OCI-LY3 (cell line): ENCODE results near the gene SND1.

Source experiments
- H2AFZ ChIP-seq: fragments of 200-600, 300-600 bp; shearing (Covaris generic); 2 replicates; pipeline ENCODE4 v1.6.0; 2014; ENCODE audit warnings: antibody characterized with exemption, low read depth, low read length
- H3K27ac ChIP-seq: fragments of 200-600, 300-600 bp; sonication (generic); 2 replicates; pipeline ENCODE4 v1.5.1; 2014; ENCODE audit warnings: mild to moderate bottlenecking, low read length, moderate library complexity, mixed read lengths
- H3K27me3 ChIP-seq: fragments of 200-600, 300-600 bp; sonication (generic); 2 replicates; pipeline ENCODE4 v1.6.1; 2014; ENCODE audit warnings: low read depth, low read length, mixed read lengths
- H3K36me3 ChIP-seq: fragments of 200-600, 300-600 bp; sonication (generic); replicated peaks from 2 replicates; pipeline ENCODE3; 2014; ENCODE audit warnings: low read depth, low read length, mixed read lengths
- H3K4me1 ChIP-seq: fragments of 300-600, 200-600 bp; sonication (generic); 2 replicates; pipeline ENCODE4 v1.6.1; 2014; ENCODE audit warnings: low read length, mixed read lengths
- H3K4me2 ChIP-seq: fragments of 200-600, 300-600 bp; sonication (generic); 2 replicates; pipeline ENCODE4 v1.6.1; 2014; ENCODE audit warnings: low read length, mixed read lengths
- H3K4me3 ChIP-seq: fragments of 300-600, 200-600 bp; sonication (generic); 2 replicates; pipeline ENCODE4 v1.5.1; 2014; ENCODE audit warnings: antibody characterized with exemption, mild to moderate bottlenecking, low read length, moderate library complexity
- H3K79me2 ChIP-seq: fragments of 300-600, 200-600 bp; shearing (Covaris generic); 2 replicates; pipeline ENCODE4 v1.6.1; 2014; ENCODE audit warnings: mild to moderate bottlenecking, low read length, mixed read lengths
- H3K9ac ChIP-seq: fragments of 300-600, 200-600 bp; shearing (Covaris generic); 2 replicates; pipeline ENCODE4 v1.6.0; 2014; ENCODE audit warnings: mild to moderate bottlenecking, low read length, moderate library complexity
- H3K9me3 ChIP-seq: fragments of 200-600, 300-600 bp; shearing (Covaris generic); 2 replicates; pipeline ENCODE4 v1.6.1; 2014; ENCODE audit warnings: low read length, mixed read lengths; ENCODE audit not compliant: insufficient read depth
- H4K20me1 ChIP-seq: fragments of 200-600, 300-600 bp; sonication (generic); 2 replicates; pipeline ENCODE4 v1.6.1; 2016; ENCODE audit warnings: low read length, mixed read lengths; ENCODE audit not compliant: insufficient read depth
- EZH2phosphoT487 ChIP-seq: fragments of 200-600 bp; shearing (Covaris generic); IDR thresholded peaks from 2 replicates; pipeline ENCODE4 v1.6.1; 2018; ENCODE audit warnings: antibody characterized with exemption, mixed run types, low read depth
- TF ChIP-seq, protein P1 (sequence below): fragments of 200-600, 300-600 bp; sonication (generic); IDR thresholded peaks from 2 replicates; pipeline ENCODE4 v1.5.1; 2014; ENCODE audit warnings: antibody characterized with exemption, low read length, low read depth

The SND1 gene

DNA sequence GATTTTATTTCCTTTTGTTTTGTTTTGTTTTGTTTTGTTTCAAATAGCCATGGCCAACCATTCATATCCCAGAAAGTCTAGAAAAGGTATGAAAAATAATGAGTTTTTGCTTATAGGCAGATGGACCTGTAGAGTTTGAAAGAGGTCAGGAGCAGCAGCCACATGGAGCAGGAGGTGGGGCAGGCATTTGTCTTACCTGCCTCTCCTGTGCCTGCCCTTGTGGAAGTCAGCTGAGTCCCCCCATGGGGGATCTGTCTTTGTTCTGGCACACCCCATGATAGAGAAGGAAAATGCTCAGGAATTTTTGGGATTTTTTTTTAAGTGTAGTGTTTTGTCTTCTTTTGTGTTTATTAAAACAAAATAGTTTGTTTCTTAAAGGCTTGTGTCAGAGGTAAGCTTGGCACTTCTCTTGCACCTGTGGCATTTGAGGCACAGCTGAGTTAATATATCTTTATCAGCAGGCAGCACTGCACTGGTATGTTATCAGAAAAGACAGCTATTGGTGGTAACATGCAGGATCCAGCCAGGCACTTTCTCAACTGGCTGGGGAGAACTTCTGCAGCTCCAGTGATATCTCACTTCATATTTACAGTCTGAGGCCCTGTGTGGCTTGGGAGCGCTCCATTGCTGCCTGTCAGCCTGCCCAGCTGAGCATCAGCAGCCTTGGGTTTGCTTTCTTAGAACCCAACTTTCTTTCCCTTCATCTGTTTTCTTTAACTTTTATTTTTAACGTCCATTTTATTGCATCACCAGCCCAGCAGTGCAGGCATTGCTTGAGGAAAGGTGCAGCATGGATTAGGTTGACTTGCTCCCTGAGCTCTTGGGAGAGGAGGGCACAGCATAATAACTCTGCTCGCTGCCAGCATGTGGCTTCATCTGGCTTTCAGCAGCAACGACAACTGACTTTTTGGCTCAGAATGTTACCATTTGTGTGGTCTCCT lies 334.9 kb downstream of the SND1 start:
- H3K36me3 ChIP-seq: peaks cover 23% of the 10 kb centered on the region
- no peaks in the 10 kb centered on the region for H3K9me3 ChIP-seq
- H4K20me1 ChIP-seq: peaks cover 21% of the 10 kb centered on the region
- H3K4me3 ChIP-seq: no peak overlapping the region
- H3K27ac ChIP-seq: no peak overlapping the region
- H3K79me2 ChIP-seq: 0 out of 2 replicates have a peak, but pooled peaks cover 24% of the 10 kb centered on the region
- no peak overlapping the region for H3K4me2 ChIP-seq
- H3K9ac ChIP-seq: no peak overlapping the region
- TF ChIP-seq, protein P1, sequence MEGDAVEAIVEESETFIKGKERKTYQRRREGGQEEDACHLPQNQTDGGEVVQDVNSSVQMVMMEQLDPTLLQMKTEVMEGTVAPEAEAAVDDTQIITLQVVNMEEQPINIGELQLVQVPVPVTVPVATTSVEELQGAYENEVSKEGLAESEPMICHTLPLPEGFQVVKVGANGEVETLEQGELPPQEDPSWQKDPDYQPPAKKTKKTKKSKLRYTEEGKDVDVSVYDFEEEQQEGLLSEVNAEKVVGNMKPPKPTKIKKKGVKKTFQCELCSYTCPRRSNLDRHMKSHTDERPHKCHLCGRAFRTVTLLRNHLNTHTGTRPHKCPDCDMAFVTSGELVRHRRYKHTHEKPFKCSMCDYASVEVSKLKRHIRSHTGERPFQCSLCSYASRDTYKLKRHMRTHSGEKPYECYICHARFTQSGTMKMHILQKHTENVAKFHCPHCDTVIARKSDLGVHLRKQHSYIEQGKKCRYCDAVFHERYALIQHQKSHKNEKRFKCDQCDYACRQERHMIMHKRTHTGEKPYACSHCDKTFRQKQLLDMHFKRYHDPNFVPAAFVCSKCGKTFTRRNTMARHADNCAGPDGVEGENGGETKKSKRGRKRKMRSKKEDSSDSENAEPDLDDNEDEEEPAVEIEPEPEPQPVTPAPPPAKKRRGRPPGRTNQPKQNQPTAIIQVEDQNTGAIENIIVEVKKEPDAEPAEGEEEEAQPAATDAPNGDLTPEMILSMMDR: no peak
- TF ChIP-seq EZH2phosphoT487: no peak
- H3K4me1 ChIP-seq: no peaks in the 10 kb centered on the region
- H3K27me3 ChIP-seq: no peaks in the 10 kb centered on the region
- H2AFZ ChIP-seq: no peak overlapping the region

- no peak overlapping the region for H3K4me2 ChIP-seq
- no peak for TF ChIP-seq EZH2phosphoT487
- TF ChIP-seq, protein P1: no peak
- H3K27ac ChIP-seq: no peak overlapping the region
- no peaks in the 10 kb centered on the region for H3K4me1 ChIP-seq
- H3K36me3 ChIP-seq: peaks cover 40% of the 10 kb centered on the region
- H3K9me3 ChIP-seq: no peaks in the 10 kb centered on the region
- 0 out of 2 replicates have a peak, but pooled peaks cover 23% of the 10 kb centered on the region for H3K79me2 ChIP-seq
- H4K20me1 ChIP-seq: peaks cover 21% of the 10 kb centered on the region
- H3K4me3 ChIP-seq: no peak overlapping the region
- no peaks in the 10 kb centered on the region for H3K27me3 ChIP-seq
- no peak overlapping the region for H2AFZ ChIP-seq
- H3K9ac ChIP-seq: no peak overlapping the region
Measured at GRCh38 chr7:127988751-127989150, 336.8 kb downstream of the SND1 start.

DNA sequence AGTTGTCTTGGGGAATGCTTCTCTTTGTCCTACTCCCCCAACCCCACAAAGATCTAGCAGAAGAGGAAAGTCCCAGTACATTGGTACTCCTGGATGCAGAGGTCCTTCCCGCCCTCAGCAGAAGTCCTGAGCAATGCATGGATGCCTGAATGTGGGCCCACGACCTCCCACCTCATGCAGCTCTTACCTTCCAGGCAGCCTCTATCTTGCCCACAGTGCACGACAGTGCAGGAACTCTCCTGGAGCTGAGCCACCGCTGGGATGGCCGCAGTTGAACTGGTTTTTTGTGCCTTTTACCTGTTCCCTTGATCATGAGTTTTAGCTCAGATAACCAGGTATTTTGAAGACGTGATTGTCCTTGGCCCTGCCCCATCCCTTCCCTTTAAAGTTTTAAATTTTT lies 341.3 kb downstream of the SND1 start:
- H3K9me3 ChIP-seq: no peaks in the 10 kb centered on the region
- no peaks in the 10 kb centered on the region for H3K27me3 ChIP-seq
- H3K4me1 ChIP-seq: no peaks in the 10 kb centered on the region
- TF ChIP-seq EZH2phosphoT487: no peak
- TF ChIP-seq, protein P1: no peak
- H3K79me2 ChIP-seq: 0 out of 2 replicates have a peak, but pooled peaks cover 12% of the 10 kb centered on the region
- no peak overlapping the region for H2AFZ ChIP-seq
- no peak overlapping the region for H3K27ac ChIP-seq
- no peak overlapping the region for H3K4me3 ChIP-seq
- peaks cover 58% of the 10 kb centered on the region for H3K36me3 ChIP-seq
- H4K20me1 ChIP-seq: peaks cover 7% of the 10 kb centered on the region; the same call in 1 of the 2 replicates
- no peak overlapping the region for H3K9ac ChIP-seq
- no peak overlapping the region for H3K4me2 ChIP-seq

DNA sequence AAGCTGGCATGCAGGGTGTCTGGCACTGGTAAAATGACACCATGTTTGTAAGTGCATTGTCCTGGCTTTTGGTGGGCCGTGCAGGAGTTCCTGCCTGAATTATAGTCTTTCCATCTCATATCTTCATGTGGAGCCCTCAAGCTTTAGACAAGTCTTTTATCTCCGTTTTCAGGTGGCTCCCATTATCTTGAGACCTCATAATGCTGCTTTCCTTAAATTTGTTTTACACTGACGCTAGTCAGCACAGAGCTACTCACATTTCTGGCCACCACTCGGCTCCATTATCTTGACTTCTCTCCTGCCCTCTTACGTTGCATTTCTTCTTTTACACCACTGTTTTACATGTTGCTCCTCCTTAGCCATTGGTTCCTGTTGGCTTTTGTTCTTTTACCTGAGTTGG lies 342.0 kb downstream of the SND1 start:
- no peak overlapping the region for H3K9ac ChIP-seq
- TF ChIP-seq EZH2phosphoT487: no peak
- TF ChIP-seq, protein P1: no peak
- no peak overlapping the region for H3K27ac ChIP-seq
- no peak overlapping the region for H2AFZ ChIP-seq
- H3K4me3 ChIP-seq: no peak overlapping the region
- 0 out of 2 replicates have a peak, but pooled peaks cover 5% of the 10 kb centered on the region for H3K79me2 ChIP-seq
- peaks cover 7% of the 10 kb centered on the region; the same call in 1 of the 2 replicates for H4K20me1 ChIP-seq
- no peaks in the 10 kb centered on the region for H3K9me3 ChIP-seq
- H3K36me3 ChIP-seq: peaks cover 58% of the 10 kb centered on the region
- no peaks in the 10 kb centered on the region for H3K27me3 ChIP-seq
- no peak overlapping the region for H3K4me2 ChIP-seq
- no peaks in the 10 kb centered on the region for H3K4me1 ChIP-seq
